B cell (primary cell): Measurements from ENCODE around the gene NCS1. TPM values are rescaled to one million over a fixed set of nuclear protein-coding genes. Genes with fewer than 3 reads are reported as not detected.

ENCODE experiments used
- ATAC-seq: fragments of 200-7000 bp; cut with Tn5 transposase; one replicate; pipeline ENCODE4 v1.10.0; 2021; ENCODE audit warnings: low read depth, mild to moderate bottlenecking, moderate number of reproducible peaks, moderate library complexity
- CTCF ChIA-PET: fragments of 350-600 bp; sonication (Branson Sonifier 250); formaldehyde crosslinking; loops from one replicate; lab custom pipeline; 2021; ENCODE audit warnings: antibody characterized with exemption, inconsistent platforms; lab: Charles Lee
- POLR2A ChIA-PET: fragments of 350-600 bp; sonication (Branson Sonifier 250); formaldehyde crosslinking; loops from one replicate; lab custom pipeline; 2021; ENCODE audit warnings: antibody characterized with exemption; lab: Charles Lee
- DNase-seq: peaks from one replicate; pipeline ENCODE4 v3.0.0; 2013
- H2AFZ ChIP-seq: 2 replicates; pipeline ENCODE4 v1.6.1; 2012; ENCODE audit warnings: mild to moderate bottlenecking, low read depth, low read length; ENCODE audit not compliant: insufficient read depth, poor library complexity, severe bottlenecking
- H3K27ac ChIP-seq, 2 donors: 1 replicate in 1 of 2; 2 replicates in 1 of 2; pipeline ENCODE4 v1.5.1; 2012 to 2013; ENCODE audit warnings: low read length in 2 of 2, mild to moderate bottlenecking in 2 of 2, moderate library complexity in 1 of 2
- H3K27me3 ChIP-seq, 4 experiments: fragments of 200-600 bp in 1 of 4; sonication (generic) in 1 of 4; replicated peaks in 1 of 4; 1 replicate in 2 of 4; 2 replicates in 2 of 4; pipeline versions ENCODE4 v1.6.1 to v1.7.0; 2013 to 2016; ENCODE audit warnings: low read length in 3 of 4, mild to moderate bottlenecking in 2 of 4, mixed read lengths in 1 of 4, moderate library complexity in 1 of 4; ENCODE audit not compliant: insufficient read depth in 4 of 4, control insufficient read depth in 3 of 4; ENCODE audit errors: control extremely low read depth in 1 of 4
- H3K36me3 ChIP-seq, 2 experiments: replicated peaks in 1 of 2; 1 replicate in 1 of 2; 2 replicates in 1 of 2; pipeline versions ENCODE4 v1.6.1 to v1.7.1; 2013; ENCODE audit warnings: low read length in 1 of 2; ENCODE audit not compliant: insufficient read depth in 2 of 2, control insufficient read depth in 1 of 2; ENCODE audit errors: control extremely low read depth in 1 of 2, extremely low read depth in 1 of 2
- H3K4me1 ChIP-seq, 2 donors: fragments of 200-600 bp in 1 of 2; sonication (generic) in 1 of 2; 1 replicate in 1 of 2; 2 replicates in 1 of 2; pipeline versions ENCODE4 v1.5.1 to v1.6.1; 2013 to 2017; ENCODE audit warnings: low read length in 2 of 2; ENCODE audit not compliant: control insufficient read depth in 2 of 2, insufficient read depth in 2 of 2
- H3K4me2 ChIP-seq: replicated peaks from 2 replicates; pipeline ENCODE3; 2012; ENCODE audit warnings: mild to moderate bottlenecking, low read depth, low read length; ENCODE audit not compliant: poor library complexity, severe bottlenecking
- H3K4me3 ChIP-seq, 5 experiments: fragments of 200-600 bp in 1 of 5; sonication (generic) in 1 of 5; 1 replicate in 3 of 5; 2 replicates in 2 of 5; pipeline versions ENCODE4 v1.5.1 to v1.7.0; 2011 to 2016; ENCODE audit warnings: low read length in 4 of 5, mild to moderate bottlenecking in 4 of 5, low read depth in 2 of 5, control low read depth in 1 of 5, moderate library complexity in 1 of 5; ENCODE audit not compliant: insufficient read depth in 1 of 5; ENCODE audit errors: control extremely low read depth in 1 of 5, extremely low read depth in 1 of 5
- H3K79me2 ChIP-seq: fragments of 200-600 bp; sonication (generic); one replicate; pipeline ENCODE4 v1.6.0; 2016; ENCODE audit warnings: low read length; ENCODE audit not compliant: control insufficient read depth, insufficient read depth
- H3K9ac ChIP-seq: fragments of 200-600 bp; sonication (generic); 2 replicates; pipeline ENCODE4 v1.6.1; 2017; ENCODE audit warnings: mild to moderate bottlenecking, low read length, moderate library complexity
- H3K9me3 ChIP-seq, 3 donors: one replicate each; pipeline versions ENCODE4 v1.6.1 to v1.7.1; 2013; ENCODE audit warnings: low read length in 2 of 3; ENCODE audit not compliant: control insufficient read depth in 2 of 3, insufficient read depth in 1 of 3; ENCODE audit errors: control extremely low read depth in 1 of 3
- H4K20me1 ChIP-seq: 2 replicates; pipeline ENCODE4 v1.6.0; 2012; ENCODE audit warnings: mild to moderate bottlenecking, low read length; ENCODE audit not compliant: insufficient read depth, control insufficient read depth, poor library complexity, severe bottlenecking
- H3K27ac Mint-ChIP-seq: one replicate; pipeline ENCODE4 v1.8.0; 2021; ENCODE audit warnings: mixed read lengths
- H3K27me3 Mint-ChIP-seq: one replicate; pipeline ENCODE4 v1.8.0; 2021; ENCODE audit warnings: mixed read lengths
- H3K4me1 Mint-ChIP-seq: one replicate; pipeline ENCODE4 v1.8.0; 2021; ENCODE audit warnings: mixed read lengths
- H3K4me3 Mint-ChIP-seq: one replicate; pipeline ENCODE4 v1.8.0; 2021; ENCODE audit warnings: mixed read lengths
- H3K9me3 Mint-ChIP-seq: one replicate; pipeline ENCODE4 v1.8.0; 2022; ENCODE audit warnings: mixed read lengths; ENCODE audit not compliant: insufficient read depth
- EZH2 ChIP-seq: IDR thresholded peaks from 2 replicates; pipeline ENCODE4 v1.6.1; 2012; ENCODE audit warnings: borderline replicate concordance, low read depth, mild to moderate bottlenecking, moderate library complexity, low read length; ENCODE audit not compliant: insufficient read depth, poor library complexity, severe bottlenecking
- WGBS: methylation state at CpG from one replicate; pipeline ENCODE4 v1.1.5; 2013; ENCODE audit warnings: missing lambda C conversion rate; ENCODE audit not compliant: insufficient coverage; 5-methylcytosine and 5-hydroxymethylcytosine counted together
- intact Hi-C: fragments of 100-400 bp; cut with micrococcal nuclease; formaldehyde crosslinking; loops from one replicate; pipeline ENCODE4 v1.10.0; 2022
- polyA plus RNA-seq: library from polyadenylated mRNA; depleted of rRNA; stranded (reverse); fragments of >200 nt; gene quantifications from 2 replicates; pipeline ENCODE4 v1.2.3, GENCODE V29; 2012
- total RNA-seq, 2 donors: library from RNA; stranded (reverse); fragments of 120-200 nt in 1 of 2; gene quantifications; 1 replicate in 1 of 2; 2 replicates in 1 of 2; pipeline versions ENCODE4 v1.2.3 to v1.2.4, GENCODE V29; 2013 to 2022
- TF ChIP-seq, protein P1 (sequence below): fragments of 200-600 bp; IDR thresholded peaks from one replicate; pipeline ENCODE4 v1.8.0; 2022; ENCODE audit warnings: antibody characterized with exemption, mild to moderate bottlenecking

NCS1 gene
- total and polyA plus RNA-seq, 2 donors (not counting 1 experiment from before 2014, with no cell fraction given): 0.39 TPM; not detected in 1

DNA sequence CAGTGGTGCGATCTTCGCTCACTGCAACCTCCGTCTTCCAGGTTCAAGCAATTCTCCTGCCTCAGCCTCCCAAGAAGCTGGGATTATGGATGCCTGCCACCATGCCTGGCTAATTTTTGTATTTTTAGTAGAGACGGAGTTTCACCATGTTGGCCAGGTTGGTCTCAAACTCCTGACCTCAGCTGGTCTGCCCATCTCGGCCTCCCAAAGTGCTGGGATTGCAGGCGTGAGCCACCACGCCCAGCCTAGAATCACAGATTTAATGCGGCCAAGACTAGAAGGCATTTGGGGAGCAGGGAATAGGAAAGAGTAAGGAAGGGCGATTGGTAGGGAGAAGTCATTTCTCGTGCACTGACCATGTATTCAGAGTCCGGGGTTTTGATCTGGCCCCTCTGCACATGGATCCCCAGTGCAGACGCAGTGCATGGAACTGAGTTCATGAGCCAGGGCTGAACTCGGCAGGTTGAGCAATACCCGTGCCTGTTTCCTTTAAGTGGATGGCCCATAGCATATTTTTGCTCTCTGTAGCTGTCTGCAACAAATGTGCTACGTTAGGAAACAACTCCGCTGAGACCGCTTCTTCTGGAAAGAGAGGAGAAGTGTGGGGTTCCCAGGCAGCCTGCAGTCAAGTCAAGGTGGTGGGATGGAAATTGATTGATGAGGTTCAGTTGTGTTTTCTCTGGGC, 90.0 kb downstream of the NCS1 start:
- no peak overlapping the region for H2AFZ ChIP-seq
- POLR2A ChIA-PET: no interaction called here
- ATAC-seq (no peak), DNase-seq (no peak)
- H3K27me3 Mint-ChIP-seq: peaks cover 63% of the 10 kb centered on the region
- H3K4me1 ChIP-seq: no peaks in the 10 kb centered on the region
- intact Hi-C loops: no loop called here
- H3K9ac ChIP-seq: no peak overlapping the region
- TF ChIP-seq, protein P1, sequence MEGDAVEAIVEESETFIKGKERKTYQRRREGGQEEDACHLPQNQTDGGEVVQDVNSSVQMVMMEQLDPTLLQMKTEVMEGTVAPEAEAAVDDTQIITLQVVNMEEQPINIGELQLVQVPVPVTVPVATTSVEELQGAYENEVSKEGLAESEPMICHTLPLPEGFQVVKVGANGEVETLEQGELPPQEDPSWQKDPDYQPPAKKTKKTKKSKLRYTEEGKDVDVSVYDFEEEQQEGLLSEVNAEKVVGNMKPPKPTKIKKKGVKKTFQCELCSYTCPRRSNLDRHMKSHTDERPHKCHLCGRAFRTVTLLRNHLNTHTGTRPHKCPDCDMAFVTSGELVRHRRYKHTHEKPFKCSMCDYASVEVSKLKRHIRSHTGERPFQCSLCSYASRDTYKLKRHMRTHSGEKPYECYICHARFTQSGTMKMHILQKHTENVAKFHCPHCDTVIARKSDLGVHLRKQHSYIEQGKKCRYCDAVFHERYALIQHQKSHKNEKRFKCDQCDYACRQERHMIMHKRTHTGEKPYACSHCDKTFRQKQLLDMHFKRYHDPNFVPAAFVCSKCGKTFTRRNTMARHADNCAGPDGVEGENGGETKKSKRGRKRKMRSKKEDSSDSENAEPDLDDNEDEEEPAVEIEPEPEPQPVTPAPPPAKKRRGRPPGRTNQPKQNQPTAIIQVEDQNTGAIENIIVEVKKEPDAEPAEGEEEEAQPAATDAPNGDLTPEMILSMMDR: no peak
- TF ChIP-seq EZH2: no peak
- 75% methylated on average over 15 of the region's 17 CpGs for WGBS
- H4K20me1 ChIP-seq: no peaks in the 10 kb centered on the region
- H3K9me3 Mint-ChIP-seq: no peaks in the 10 kb centered on the region
- no peak overlapping the region for H3K4me3 ChIP-seq
- no peak overlapping the region for H3K27ac ChIP-seq
- H3K4me1 Mint-ChIP-seq: peaks cover 2% of the 10 kb centered on the region
- H3K36me3 ChIP-seq: no peaks in the 10 kb centered on the region
- no peak overlapping the region for H3K4me2 ChIP-seq
- no peak overlapping the region for H3K4me3 Mint-ChIP-seq
- peaks cover 0 to 4% (median 0%) of the 10 kb centered on the region in 3 donors for H3K9me3 ChIP-seq
- CTCF ChIA-PET: no interaction called here
- no peak overlapping the region for H3K27ac Mint-ChIP-seq
- peaks cover 0 to 50% (median 15%) of the 10 kb centered on the region in 4 experiments for H3K27me3 ChIP-seq
- H3K79me2 ChIP-seq: no peaks in the 10 kb centered on the region

DNA sequence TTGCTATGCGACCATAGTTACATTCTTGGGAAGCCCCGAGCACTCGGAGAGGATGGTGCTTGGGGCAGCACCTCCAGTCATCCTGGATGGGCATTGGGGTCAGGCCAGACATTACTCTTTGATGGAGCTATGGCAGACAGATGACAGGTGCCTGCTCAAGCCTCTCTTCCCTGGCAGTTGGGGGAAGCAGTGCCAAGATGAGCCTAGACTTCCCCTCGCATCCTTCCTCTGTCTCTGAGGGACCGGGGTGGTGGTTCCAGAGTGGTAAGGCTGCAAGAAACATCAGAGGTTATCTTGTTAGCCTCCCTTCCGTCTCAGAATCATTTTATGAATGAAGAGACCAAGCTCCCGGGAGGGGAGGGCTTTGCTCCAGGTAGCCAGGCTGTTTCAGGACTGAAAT, 90.6 kb downstream of the NCS1 start:
- CTCF ChIA-PET: no interaction called here
- H3K9me3 Mint-ChIP-seq: no peaks in the 10 kb centered on the region

More for the DNA sequence above, 90.6 kb downstream of the NCS1 start:
- Mint-ChIP-seq H3K27me3 (peaks cover 64% of the 10 kb centered on the region), H3K4me1 (peaks cover 2% of the 10 kb centered on the region), H3K27ac (no peak overlapping the region), H3K4me3 (no peak overlapping the region)
- Histone ChIP-seq H3K79me2 (no peaks in the 10 kb centered on the region), H3K4me1 (no peaks in the 10 kb centered on the region), H3K4me3 (no peak overlapping the region), H4K20me1 (no peaks in the 10 kb centered on the region), H3K27me3 (peaks cover 0 to 50% (median 17%) of the 10 kb centered on the region in 4 experiments), H3K9me3 (peaks cover 0 to 4% (median 0%) of the 10 kb centered on the region in 3 donors), H3K4me2 (no peak overlapping the region), H3K27ac (no peak overlapping the region), H3K9ac (no peak overlapping the region), H3K36me3 (no peaks in the 10 kb centered on the region), H2AFZ (no peak overlapping the region)
- ATAC-seq (no peak), DNase-seq (no peak)
- POLR2A ChIA-PET: no interaction called here
- intact Hi-C loops: no loop called here
- TF ChIP-seq, protein P1: no peak
- no peak for TF ChIP-seq EZH2
- WGBS: 78% methylated on average over 7 of the region's 7 CpGs
